SH-SY5Y (cell line): ENCODE results near the gene FAM170B.

ENCODE experiments used
- GATA2 ChIP-seq: IDR thresholded peaks from 2 replicates; pipeline ENCODE4 v1.6.1; 2011; ENCODE audit warnings: mild to moderate bottlenecking, low read depth, low read length
- GATA3 ChIP-seq: IDR thresholded peaks from 2 replicates; pipeline ENCODE4 v1.6.1; 2011; ENCODE audit warnings: low read depth, mild to moderate bottlenecking, low read length, moderate library complexity

FAM170B gene

GRCh38 chr10:49164559-49165188 lies 30.9 kb upstream of the FAM170B start:
- TF ChIP-seq GATA2 (no peak), GATA3 (no peak)

GRCh38 chr10:49163741-49164140 lies 29.9 kb upstream of the FAM170B start:
- TF ChIP-seq GATA3 (no peak), GATA2 (no peak)

- no peak for TF ChIP-seq GATA3
- TF ChIP-seq GATA2 = no peak
Observed at GRCh38 chr10:49162761-49163310, 29.0 kb upstream of the FAM170B start.

- TF ChIP-seq GATA3 (no peak), GATA2 (no peak)
Observed at GRCh38 chr10:49162063-49162462, 28.2 kb upstream of the FAM170B start.

GRCh38 chr10:49161411-49161997 lies 27.7 kb upstream of the FAM170B start:
- no peak for TF ChIP-seq GATA2
- no peak for TF ChIP-seq GATA3

- no peak for TF ChIP-seq GATA2
- TF ChIP-seq GATA3 = no peak
Observed at GRCh38 chr10:49160814-49161213, 27.0 kb upstream of the FAM170B start.

- TF ChIP-seq GATA2 = no peak
- no peak for TF ChIP-seq GATA3
Observed at GRCh38 chr10:49160110-49160509, 26.3 kb upstream of the FAM170B start.

- no peak for TF ChIP-seq GATA2
- TF ChIP-seq GATA3 = no peak
Observed at GRCh38 chr10:49158915-49159314, 25.1 kb upstream of the FAM170B start.

GRCh38 chr10:49158404-49158803 lies 24.6 kb upstream of the FAM170B start:
- TF ChIP-seq GATA3 = no peak

- no peak for TF ChIP-seq GATA3
- no peak for TF ChIP-seq GATA2
Observed at GRCh38 chr10:49157229-49157628, 23.4 kb upstream of the FAM170B start.

GRCh38 chr10:49154641-49155040 lies 20.8 kb upstream of the FAM170B start:
- TF ChIP-seq GATA3 (no peak), GATA2 (no peak)

GRCh38 chr10:49153971-49154370 lies 20.1 kb upstream of the FAM170B start:
- no peak for TF ChIP-seq GATA3
- no peak for TF ChIP-seq GATA2

GRCh38 chr10:49153115-49153514 lies 19.3 kb upstream of the FAM170B start:
- no peak for TF ChIP-seq GATA2
- TF ChIP-seq GATA3 = no peak

GRCh38 chr10:49152663-49153062 lies 18.8 kb upstream of the FAM170B start:
- TF ChIP-seq GATA3 (no peak), GATA2 (no peak)

- TF ChIP-seq GATA2 (no peak), GATA3 (no peak)
Observed at GRCh38 chr10:49152037-49152436, 18.2 kb upstream of the FAM170B start.

- TF ChIP-seq GATA3 (no peak; the same call in 1 of the 2 replicates), GATA2 (no peak)
Observed at GRCh38 chr10:49151481-49151880, 17.7 kb upstream of the FAM170B start.

- TF ChIP-seq GATA2 (peak; percentile 89), GATA3 (peak; percentile 86)
Observed at GRCh38 chr10:49151025-49151445, 17.2 kb upstream of the FAM170B start.

GRCh38 chr10:49150426-49150825 lies 16.6 kb upstream of the FAM170B start:
- TF ChIP-seq GATA2 (no peak), GATA3 (no peak)
